Stimulated activated CD8-positive, alpha-beta memory T cell treated with anti-CD3 and anti-CD28 coated beads, Interleukin-7, amount 100 ng/mL, for 48 hours (primary cell): ENCODE data around the gene ZFP62.

Experiments
- DNase-seq, 2 donors: peaks; one replicate each; pipeline ENCODE4 v3.0.0-alpha.2; 2020; ENCODE audit warnings: low read depth in 1 of 2; ENCODE audit errors: extremely low read depth in 1 of 2

The ZFP62 gene

GRCh38 chr5:180869587-180869986 lies 8.5 kb upstream of the ZFP62 start:
- no peak for DNase-seq

GRCh38 chr5:180868960-180869359 lies 7.9 kb upstream of the ZFP62 start:
- peak; percentile 27 to 51 for DNase-seq

- DNase-seq: no peak
These were observed 5.9 kb upstream of the ZFP62 start for GRCh38 chr5:180866985-180867384.

GRCh38 chr5:180865981-180866695 lies 5.1 kb upstream of the ZFP62 start:
- DNase-seq: no peak

- DNase-seq: no peak
These were observed 1.6 kb upstream of the ZFP62 start for GRCh38 chr5:180862645-180863044.

GRCh38 chr5:180860273-180860886 lies 696 bp downstream of the ZFP62 start:
- peak; percentile 19 to 34 for DNase-seq

- no peak for DNase-seq
These were observed 2.5 kb downstream of the ZFP62 start for GRCh38 chr5:180858586-180858985.

- DNase-seq: no peak
These were observed 7.3 kb downstream of the ZFP62 start for GRCh38 chr5:180853848-180854176.

- DNase-seq: no peak
These were observed 7.8 kb downstream of the ZFP62 start for GRCh38 chr5:180853121-180853847.

- no peak for DNase-seq
These were observed 8.6 kb downstream of the ZFP62 start for GRCh38 chr5:180852495-180852894.

- no peak for DNase-seq
These were observed 10.5 kb downstream of the ZFP62 start for GRCh38 chr5:180850434-180851078.

GRCh38 chr5:180849827-180850226 lies 11.2 kb downstream of the ZFP62 start:
- DNase-seq: no peak

GRCh38 chr5:180848878-180849277 lies 12.2 kb downstream of the ZFP62 start:
- no peak for DNase-seq

GRCh38 chr5:180848265-180848664 lies 12.8 kb downstream of the ZFP62 start:
- DNase-seq: no peak

GRCh38 chr5:180847026-180847425 lies 14.1 kb downstream of the ZFP62 start:
- DNase-seq: no peak

- DNase-seq: no peak
These were observed 16.2 kb downstream of the ZFP62 start for GRCh38 chr5:180844858-180845257.

GRCh38 chr5:180844432-180844831 lies 16.6 kb downstream of the ZFP62 start:
- no peak for DNase-seq

GRCh38 chr5:180839935-180840334 lies 21.1 kb downstream of the ZFP62 start:
- no peak for DNase-seq

GRCh38 chr5:180839227-180839626 lies 21.8 kb downstream of the ZFP62 start:
- DNase-seq: no peak

- no peak for DNase-seq
These were observed 23.6 kb downstream of the ZFP62 start for GRCh38 chr5:180837478-180837877.

GRCh38 chr5:180832638-180833068 lies 28.4 kb downstream of the ZFP62 start:
- DNase-seq: no peak
